Thyroid gland (tissue), 4 donors: ENCODE results near the gene SPG21. TPM values are rescaled to one million over a fixed set of nuclear protein-coding genes. Genes with fewer than 3 reads are reported as not detected.

Experiments used
- DNase-seq, 2 donors: peaks; one replicate each; pipeline ENCODE4 v3.0.0-alpha.2; 2019
- H3K27ac ChIP-seq, 3 donors: fragments of 200-600 bp; sonication (generic); 1 replicate in 2 of 3; 2 replicates in 1 of 3; pipeline ENCODE4 v1.5.1; 2016 to 2019; ENCODE audit warnings: mild to moderate bottlenecking in 1 of 3, moderate library complexity in 1 of 3
- H3K27me3 ChIP-seq: fragments of 200-600 bp; sonication (generic); one replicate; pipeline ENCODE4 v1.5.1; 2019
- H3K36me3 ChIP-seq, 2 donors: fragments of 200-600 bp; sonication (generic); one replicate each; pipeline ENCODE4 v1.5.1; 2016 to 2019
- H3K4me1 ChIP-seq, 2 donors: fragments of 200-600 bp; sonication (generic); one replicate each; pipeline ENCODE4 v1.5.1; 2017 to 2019
- H3K4me3 ChIP-seq, 3 donors: fragments of 200-600 bp; sonication (generic); replicated peaks in 1 of 3; 1 replicate in 2 of 3; 2 replicates in 1 of 3; pipeline ENCODE4 v1.5.1; 2016; ENCODE audit warnings: mild to moderate bottlenecking in 1 of 3
- H3K9me3 ChIP-seq: fragments of 200-600 bp; sonication (generic); one replicate; pipeline ENCODE4 v1.5.1; 2017
- CTCF ChIP-seq, 6 experiments: fragments of 200-600 bp in 3 of 6; fragments of 450-650 bp in 3 of 6; sonication (generic) in 3 of 6; IDR thresholded peaks; one replicate each; pipeline ENCODE4 v1.5.1; 2016 to 2019; ENCODE audit warnings: antibody characterized with exemption in 6 of 6, mild to moderate bottlenecking in 2 of 6, inconsistent platforms in 1 of 6, moderate library complexity in 1 of 6
- POLR2A ChIP-seq, 2 donors: fragments of 450-650 bp; IDR thresholded peaks; one replicate each; pipeline ENCODE4 v1.6.1; 2017; ENCODE audit warnings: antibody characterized with exemption in 2 of 2, mild to moderate bottlenecking in 2 of 2, moderate library complexity in 1 of 2
- WGBS, 2 donors: methylation state at CpG; one replicate each; pipeline ENCODE4 v1.1.5; 2017; 5-methylcytosine and 5-hydroxymethylcytosine counted together
- intact Hi-C: fragments of 100-400 bp; cut with DNase I; formaldehyde crosslinking; loops from one replicate; pipeline ENCODE4 v1.15.1; 2023
- total RNA-seq, 4 donors: library from RNA; depleted of rRNA; stranded (reverse); fragments of >200 nt; gene quantifications; one replicate each; pipeline ENCODE4 v1.2.3, GENCODE V29; 2016

The SPG21 gene
- total RNA-seq, 4 donors from 2014 or later: 119 to 149 (median 122) TPM

- 100% methylated on average over 1 of the region's 1 CpG for WGBS, 2 donors
These were observed 7.2 kb downstream of the SPG21 start for GRCh38 chr15:64982472-64982871.

GRCh38 chr15:64981812-64982431, 7.8 kb downstream of the SPG21 start:
- no peaks in the 10 kb centered on the region for H3K27me3 ChIP-seq
- DNase-seq: no peak
- intact Hi-C loops: loop anchor here (10.0 kb wide), 1 partner anchor 137 kb away; the partner anchor contains the start of gene PLEKHO2
- 98% methylated on average over 6 of the region's 6 CpGs for WGBS, 2 donors
- H3K9me3 ChIP-seq: no peaks in the 10 kb centered on the region
- H3K4me3 ChIP-seq: no peak overlapping the region
- TF ChIP-seq POLR2A (IDR thresholded peaks at IDR 0.05) (no peak), CTCF (IDR thresholded peaks at IDR 0.05) (no peak)
- no peak overlapping the region for H3K27ac ChIP-seq
- peaks cover 15% of the 10 kb centered on the region in 2 donors for H3K36me3 ChIP-seq
- peaks cover 0 to 18% of the 10 kb centered on the region in 2 donors for H3K4me1 ChIP-seq

More at GRCh38 chr15:64982472-64982871, 7.2 kb downstream of the SPG21 start:
- TF ChIP-seq CTCF (IDR thresholded peaks at IDR 0.05) (no peak), POLR2A (IDR thresholded peaks at IDR 0.05) (no peak)
- Histone ChIP-seq H3K27ac (no peak overlapping the region), H3K9me3 (no peaks in the 10 kb centered on the region), H3K4me1 (peaks cover 0 to 20% of the 10 kb centered on the region in 2 donors), H3K27me3 (no peaks in the 10 kb centered on the region), H3K36me3 (peaks cover 15% of the 10 kb centered on the region in 2 donors), H3K4me3 (no peak overlapping the region)
- intact Hi-C loops: loop anchor here (10.0 kb wide), 1 partner anchor 138 kb away; the partner anchor contains the start of gene PLEKHO2
- no peak for DNase-seq

GRCh38 chr15:64979252-64979710, 10.4 kb downstream of the SPG21 start:
- Histone ChIP-seq H3K4me1 (no peaks in the 10 kb centered on the region), H3K27ac (no peak overlapping the region), H3K4me3 (no peak overlapping the region), H3K9me3 (no peaks in the 10 kb centered on the region), H3K36me3 (peaks cover 26 to 28% of the 10 kb centered on the region in 2 donors), H3K27me3 (no peaks in the 10 kb centered on the region)
- intact Hi-C loops: no loop called here
- no peak for TF ChIP-seq POLR2A (IDR thresholded peaks at IDR 0.05)
- no peak for TF ChIP-seq CTCF (IDR thresholded peaks at IDR 0.05)
- WGBS, 2 donors: 77 to 82% methylated on average over 7 of the region's 7 CpGs
- DNase-seq: no peak

- no peaks in the 10 kb centered on the region for H3K9me3 ChIP-seq
- intact Hi-C loops: no loop called here
- H3K27me3 ChIP-seq: no peaks in the 10 kb centered on the region
- H3K36me3 ChIP-seq: peaks cover 41 to 48% of the 10 kb centered on the region in 2 donors
- H3K4me1 ChIP-seq: no peaks in the 10 kb centered on the region
- no peak overlapping the region for H3K27ac ChIP-seq
- no peak overlapping the region for H3K4me3 ChIP-seq
- TF ChIP-seq CTCF (IDR thresholded peaks at IDR 0.05) (no peak), POLR2A (IDR thresholded peaks at IDR 0.05) (no peak)
- no peak for DNase-seq
- 84 to 87% methylated on average over 5 of the region's 5 CpGs for WGBS, 2 donors
These were observed 14.3 kb downstream of the SPG21 start for GRCh38 chr15:64975390-64975789.

GRCh38 chr15:64970698-64971097, 19.0 kb downstream of the SPG21 start:
- intact Hi-C loops: no loop called here
- TF ChIP-seq CTCF (IDR thresholded peaks at IDR 0.05) (no peak), POLR2A (IDR thresholded peaks at IDR 0.05) (no peak)
- no peaks in the 10 kb centered on the region for H3K27me3 ChIP-seq
- 19 to 49% methylated on average over 7 of the region's 7 CpGs for WGBS, 2 donors
- H3K36me3 ChIP-seq: peaks cover 36 to 39% of the 10 kb centered on the region in 2 donors
- peak overlapping the region in 2 of 3 donors; percentile 24 to 51 for H3K27ac ChIP-seq
- DNase-seq: peak; percentile 84
- no peaks in the 10 kb centered on the region for H3K4me1 ChIP-seq
- no peaks in the 10 kb centered on the region for H3K9me3 ChIP-seq
- no peak overlapping the region for H3K4me3 ChIP-seq
